ENCODE data around the gene MYLK2.

MYLK2 gene

DNA sequence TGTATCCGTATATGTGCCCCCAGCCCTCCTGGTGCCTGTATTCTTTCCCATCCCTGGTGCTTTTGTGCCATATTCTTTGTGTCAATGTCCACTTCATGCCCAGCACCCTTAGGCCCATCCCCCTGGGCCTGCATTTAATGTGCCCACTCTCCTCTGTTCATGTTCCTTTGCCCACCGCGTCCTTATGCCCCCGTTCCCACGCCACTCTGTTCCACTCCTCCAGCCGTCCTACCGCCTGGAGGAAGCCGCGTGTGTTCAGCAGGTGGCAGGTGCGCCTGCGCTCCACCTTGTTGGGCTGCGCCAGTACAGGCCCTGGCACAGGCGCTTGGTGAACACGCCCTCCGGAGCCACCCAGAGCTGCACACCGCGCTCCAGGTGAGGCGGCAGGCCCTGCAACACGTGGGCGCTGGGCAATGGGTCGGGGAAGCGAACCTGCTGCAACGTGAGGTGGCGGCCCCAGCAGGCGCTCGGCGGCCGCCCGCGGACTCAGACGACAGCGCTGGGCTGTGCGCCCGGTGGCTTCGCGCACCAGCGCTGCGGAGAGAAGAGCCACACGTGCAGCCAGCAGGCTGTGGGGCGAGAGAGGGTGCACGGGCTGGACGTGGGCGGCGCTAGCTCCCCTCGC is 30.3 kb downstream of the MYLK2 start:
- DNase-seq (ENCODE audit: low spot score), result no peak
- TF ChIP-seq, protein P1, sequence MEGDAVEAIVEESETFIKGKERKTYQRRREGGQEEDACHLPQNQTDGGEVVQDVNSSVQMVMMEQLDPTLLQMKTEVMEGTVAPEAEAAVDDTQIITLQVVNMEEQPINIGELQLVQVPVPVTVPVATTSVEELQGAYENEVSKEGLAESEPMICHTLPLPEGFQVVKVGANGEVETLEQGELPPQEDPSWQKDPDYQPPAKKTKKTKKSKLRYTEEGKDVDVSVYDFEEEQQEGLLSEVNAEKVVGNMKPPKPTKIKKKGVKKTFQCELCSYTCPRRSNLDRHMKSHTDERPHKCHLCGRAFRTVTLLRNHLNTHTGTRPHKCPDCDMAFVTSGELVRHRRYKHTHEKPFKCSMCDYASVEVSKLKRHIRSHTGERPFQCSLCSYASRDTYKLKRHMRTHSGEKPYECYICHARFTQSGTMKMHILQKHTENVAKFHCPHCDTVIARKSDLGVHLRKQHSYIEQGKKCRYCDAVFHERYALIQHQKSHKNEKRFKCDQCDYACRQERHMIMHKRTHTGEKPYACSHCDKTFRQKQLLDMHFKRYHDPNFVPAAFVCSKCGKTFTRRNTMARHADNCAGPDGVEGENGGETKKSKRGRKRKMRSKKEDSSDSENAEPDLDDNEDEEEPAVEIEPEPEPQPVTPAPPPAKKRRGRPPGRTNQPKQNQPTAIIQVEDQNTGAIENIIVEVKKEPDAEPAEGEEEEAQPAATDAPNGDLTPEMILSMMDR (IDR thresholded peaks at IDR 0.05; ENCODE audit: extremely low read depth, missing control alignments), result no peak

DNA sequence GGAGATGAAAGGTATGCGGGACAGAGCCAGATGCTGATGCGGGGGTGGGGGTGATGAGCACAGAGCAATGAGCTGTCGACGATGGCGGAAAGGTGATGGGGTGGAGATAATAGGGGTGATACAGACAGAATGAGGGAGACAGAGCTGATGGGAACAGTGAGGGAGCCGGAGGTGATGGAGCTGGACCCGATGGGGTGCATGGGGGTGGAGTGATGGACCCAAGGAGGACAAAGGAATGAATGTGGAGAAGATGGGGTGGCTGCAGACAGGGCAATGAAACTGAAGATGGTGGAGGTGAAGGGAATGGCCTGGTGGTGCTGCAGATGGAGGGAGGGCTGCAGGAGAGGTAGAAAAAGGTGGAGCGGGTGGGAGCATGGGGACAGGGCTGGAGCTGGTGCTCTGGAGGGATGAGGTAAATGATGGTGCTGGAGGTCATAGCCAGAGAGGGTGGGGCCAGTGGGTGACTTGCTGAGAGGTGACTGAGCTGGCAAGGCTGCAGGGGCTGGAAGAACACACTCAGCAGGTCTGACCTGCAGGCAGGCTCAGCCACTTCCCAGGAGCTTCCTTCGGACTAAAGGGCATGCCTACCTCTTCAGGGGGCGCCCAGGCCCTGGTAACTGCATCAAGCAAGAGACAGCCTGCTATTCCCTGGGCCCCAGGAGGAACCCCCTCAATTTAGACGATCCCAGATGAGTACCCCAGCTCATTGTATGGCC is 32.2 kb downstream of the MYLK2 start:
- TF ChIP-seq, protein P1 (IDR thresholded peaks at IDR 0.05; ENCODE audit: extremely low read depth, missing control alignments), result no peak
- no peak for DNase-seq (ENCODE audit: low spot score)

DNA sequence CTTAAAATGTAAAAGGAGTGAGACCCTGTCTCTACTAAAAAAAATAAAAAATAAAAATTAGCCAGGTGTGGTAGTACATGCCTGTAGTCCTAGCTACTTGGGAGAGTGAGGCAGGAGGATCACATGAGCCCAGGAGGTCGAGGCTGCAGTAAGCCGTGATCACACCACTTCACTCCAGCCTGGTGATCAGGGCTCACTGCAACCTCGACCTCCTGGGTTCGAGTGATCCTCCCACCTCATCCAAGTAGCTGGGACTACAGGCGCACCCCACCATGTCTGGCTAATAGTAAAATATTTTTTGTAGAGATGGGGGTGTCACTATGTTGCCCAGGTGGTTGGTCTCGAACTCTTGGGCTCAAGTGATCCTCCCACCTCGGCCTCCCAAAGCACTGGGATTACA is 34.3 kb downstream of the MYLK2 start:
- no peak for DNase-seq (ENCODE audit: low spot score)
- TF ChIP-seq, protein P1 (IDR thresholded peaks at IDR 0.05; ENCODE audit: extremely low read depth, missing control alignments), result no peak

DNA sequence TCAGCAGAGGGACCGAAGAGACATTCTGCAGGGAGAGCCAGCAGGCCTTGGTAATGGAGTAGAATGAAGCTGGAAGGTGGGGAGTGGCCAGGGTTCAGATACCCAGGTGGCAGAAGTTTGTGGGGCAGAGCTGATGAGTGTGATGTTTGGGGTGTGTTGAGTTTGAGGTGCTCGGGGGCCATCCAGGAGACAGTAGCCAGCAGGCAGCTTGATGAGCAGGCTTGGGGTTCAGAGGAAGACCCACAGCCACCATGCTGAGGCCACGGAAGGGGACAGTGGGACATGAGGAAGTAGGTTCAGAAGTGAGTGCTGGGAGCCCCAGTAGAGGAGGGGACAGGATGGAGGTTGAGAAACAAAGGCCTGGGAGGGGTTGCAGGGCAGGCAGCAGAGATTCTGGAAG is 37.4 kb downstream of the MYLK2 start:
- TF ChIP-seq, protein P1 (IDR thresholded peaks at IDR 0.05; ENCODE audit: extremely low read depth, missing control alignments), result no peak
- DNase-seq (ENCODE audit: low spot score), result no peak

DNA sequence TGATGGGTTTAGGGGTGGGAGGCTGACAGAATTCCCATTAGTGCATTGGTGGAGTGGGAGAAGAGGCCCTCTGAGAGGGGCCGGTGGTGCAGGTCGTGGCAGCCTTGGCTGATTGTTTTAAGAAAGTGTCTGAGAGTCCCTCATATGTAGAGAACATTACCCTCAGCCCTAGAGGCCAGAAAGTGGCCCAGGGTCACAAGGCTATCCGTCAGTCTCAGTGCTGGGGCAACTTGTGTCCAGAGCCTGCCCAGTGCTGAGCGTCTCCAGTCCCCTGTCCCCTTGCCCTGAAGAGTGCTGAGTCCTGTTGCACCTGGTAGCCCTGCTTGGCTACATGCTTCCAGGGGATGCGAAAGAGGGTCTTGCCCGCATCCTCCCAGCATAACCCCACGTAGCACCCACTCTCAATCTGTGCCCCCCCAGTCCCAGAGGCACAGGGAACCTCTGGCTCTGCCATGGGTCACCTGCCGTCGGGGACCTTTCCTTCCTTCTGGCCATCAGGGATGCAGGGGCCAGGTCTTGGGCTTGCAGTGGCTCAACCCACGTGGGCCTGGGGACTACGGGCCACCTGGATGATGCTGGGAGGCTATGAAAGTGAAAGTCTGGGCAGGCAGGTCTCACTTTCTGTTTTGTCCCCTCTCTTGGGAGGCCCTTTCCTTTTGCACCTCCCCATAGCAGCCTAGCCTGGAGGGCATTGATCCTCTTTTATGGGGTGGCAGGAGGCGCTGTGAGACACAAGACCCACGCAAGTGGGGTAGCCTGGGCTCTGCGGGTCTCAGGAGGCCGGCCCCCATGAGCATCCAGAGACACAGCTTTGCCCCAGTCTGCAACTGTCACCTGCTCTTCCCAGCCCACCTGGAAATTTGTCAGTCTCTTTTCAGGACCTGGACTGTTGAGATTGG is 39.0 kb downstream of the MYLK2 start:
- TF ChIP-seq, protein P1 (IDR thresholded peaks at IDR 0.05; ENCODE audit: extremely low read depth, missing control alignments), result no peak
- DNase-seq (ENCODE audit: low spot score), result peak; percentile 86

DNA sequence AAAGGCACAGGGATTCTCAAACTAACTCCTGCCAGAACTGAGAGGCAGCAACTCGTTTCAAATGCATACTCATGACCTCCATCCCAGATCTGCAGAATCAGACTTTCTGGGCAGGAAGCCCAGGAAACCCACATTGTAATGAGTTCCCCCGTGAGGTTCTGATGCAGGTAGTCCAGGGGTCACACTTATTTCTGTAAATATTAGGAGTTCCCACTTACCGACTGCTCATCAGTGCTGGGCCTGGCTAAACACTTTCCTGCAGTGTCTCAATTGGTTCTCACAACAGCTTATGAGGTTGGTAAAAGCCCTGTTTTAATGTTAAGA is 39.6 kb downstream of the MYLK2 start:
- TF ChIP-seq, protein P1 (IDR thresholded peaks at IDR 0.05; ENCODE audit: extremely low read depth, missing control alignments), result no peak
- no peak for DNase-seq (ENCODE audit: low spot score)
